ENCODE measurements around the gene NHLH2.

GRCh38 chr1:115814685-115815398, 26.1 kb downstream of the NHLH2 start:
- TF ChIP-seq, protein P1, sequence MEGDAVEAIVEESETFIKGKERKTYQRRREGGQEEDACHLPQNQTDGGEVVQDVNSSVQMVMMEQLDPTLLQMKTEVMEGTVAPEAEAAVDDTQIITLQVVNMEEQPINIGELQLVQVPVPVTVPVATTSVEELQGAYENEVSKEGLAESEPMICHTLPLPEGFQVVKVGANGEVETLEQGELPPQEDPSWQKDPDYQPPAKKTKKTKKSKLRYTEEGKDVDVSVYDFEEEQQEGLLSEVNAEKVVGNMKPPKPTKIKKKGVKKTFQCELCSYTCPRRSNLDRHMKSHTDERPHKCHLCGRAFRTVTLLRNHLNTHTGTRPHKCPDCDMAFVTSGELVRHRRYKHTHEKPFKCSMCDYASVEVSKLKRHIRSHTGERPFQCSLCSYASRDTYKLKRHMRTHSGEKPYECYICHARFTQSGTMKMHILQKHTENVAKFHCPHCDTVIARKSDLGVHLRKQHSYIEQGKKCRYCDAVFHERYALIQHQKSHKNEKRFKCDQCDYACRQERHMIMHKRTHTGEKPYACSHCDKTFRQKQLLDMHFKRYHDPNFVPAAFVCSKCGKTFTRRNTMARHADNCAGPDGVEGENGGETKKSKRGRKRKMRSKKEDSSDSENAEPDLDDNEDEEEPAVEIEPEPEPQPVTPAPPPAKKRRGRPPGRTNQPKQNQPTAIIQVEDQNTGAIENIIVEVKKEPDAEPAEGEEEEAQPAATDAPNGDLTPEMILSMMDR (IDR thresholded peaks at IDR 0.05; ENCODE audit: borderline replicate concordance, extremely low read depth, low read length, poor library complexity, severe bottlenecking): no peak
- no peak for TF ChIP-seq EZH2 (IDR thresholded peaks at IDR 0.05; ENCODE audit: borderline replicate concordance, low read depth, low read length, severe bottlenecking)
